Effector CD4-positive, alpha-beta T cell (primary cell): ENCODE results near the gene DCN.

Experiments used
- DNase-seq: peaks from one replicate; pipeline ENCODE4 v3.0.0-alpha.2; 2020

DCN gene

DNA sequence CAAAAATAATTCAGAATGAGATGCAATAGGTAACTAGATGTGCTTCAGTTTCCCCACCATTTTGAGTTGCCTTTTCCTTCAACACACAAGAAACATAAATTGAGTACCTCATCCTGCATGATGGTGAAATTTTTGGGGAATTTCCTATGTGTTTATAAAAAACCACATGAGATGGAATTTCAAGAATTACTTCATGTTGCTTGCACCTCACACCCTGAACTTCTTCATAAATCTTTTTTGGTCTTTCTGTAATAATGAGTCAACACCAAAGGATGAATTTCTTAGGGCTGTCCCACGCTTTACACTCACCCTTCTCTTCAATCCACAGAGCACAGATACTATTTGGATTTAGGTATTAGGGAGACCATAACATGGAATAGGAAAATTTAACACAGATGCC lies 48.7 kb downstream of the DCN start:
- no peak for DNase-seq

- DNase-seq: no peak
Measured at GRCh38 chr12:91129662-91130362, 52.8 kb downstream of the DCN start.

DNA sequence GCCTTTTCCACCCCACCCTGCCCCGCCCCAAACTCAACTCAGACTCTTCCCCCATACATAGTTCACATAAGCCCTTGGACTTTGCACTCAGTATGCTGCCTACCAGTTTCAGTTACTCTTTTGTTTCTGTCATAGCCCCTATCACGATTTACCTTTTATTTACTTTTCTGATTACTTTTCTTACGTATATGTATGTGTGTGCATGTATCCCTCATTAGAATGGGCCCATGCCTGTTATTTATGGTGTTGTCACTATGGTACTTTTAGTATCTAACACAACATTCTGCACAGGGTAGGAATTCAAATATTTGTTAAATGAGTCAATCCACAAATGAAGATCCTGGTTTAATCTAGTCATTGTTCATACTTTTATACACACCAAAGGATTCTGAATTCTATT lies 54.9 kb downstream of the DCN start:
- no peak for DNase-seq

DNA sequence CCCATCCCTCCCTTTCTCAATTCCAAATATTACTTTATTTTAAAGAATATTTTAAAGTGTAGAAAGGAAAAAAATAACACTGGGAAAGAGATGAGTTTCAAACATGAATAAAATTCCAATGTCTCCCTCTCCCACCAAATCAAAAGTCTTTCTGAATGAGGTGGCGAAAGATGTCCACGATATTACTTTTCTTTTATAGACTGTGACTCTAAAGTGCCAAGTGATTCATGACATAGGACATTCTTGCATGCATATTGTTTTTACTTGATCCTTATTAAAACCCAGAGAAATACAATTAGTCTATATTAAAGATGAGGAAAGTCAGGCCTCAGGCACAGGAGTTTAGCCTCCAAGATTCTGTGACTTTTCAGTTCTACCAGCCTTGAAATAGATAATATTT lies 55.3 kb downstream of the DCN start:
- DNase-seq: no peak

GRCh38 chr12:91126516-91126915 lies 56.1 kb downstream of the DCN start:
- DNase-seq: no peak

DNA sequence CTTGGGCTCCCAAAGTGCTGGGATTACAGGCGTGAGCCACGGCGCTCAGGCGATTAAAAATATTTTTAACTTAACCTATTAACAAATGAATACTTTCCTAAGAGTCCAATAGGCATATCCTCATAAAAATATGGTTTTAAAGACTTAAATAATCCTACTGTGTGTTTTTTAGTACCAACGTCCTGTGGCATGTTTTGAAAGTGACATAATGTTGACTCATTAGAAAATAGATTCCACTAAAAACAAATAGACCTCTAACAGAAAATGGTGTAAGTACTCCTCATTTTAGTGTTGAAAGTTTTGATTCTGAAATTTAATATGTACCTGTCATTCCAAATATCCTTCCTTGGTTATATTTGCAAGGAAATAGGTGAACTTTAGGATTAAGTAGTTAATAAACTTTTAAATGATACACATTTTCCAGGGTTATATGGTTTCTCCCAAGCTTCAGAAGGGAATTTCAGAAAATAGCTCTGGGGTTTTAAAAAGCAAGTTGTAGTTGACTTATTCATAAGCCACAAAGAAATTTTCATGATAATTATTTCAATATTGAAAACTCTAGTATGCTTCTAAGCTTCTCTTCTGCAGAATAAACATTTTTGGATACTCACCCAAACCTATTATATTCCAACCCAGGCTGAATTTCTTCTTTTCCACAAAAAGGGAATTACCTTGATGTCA lies 59.2 kb downstream of the DCN start:
- no peak for DNase-seq

DNA sequence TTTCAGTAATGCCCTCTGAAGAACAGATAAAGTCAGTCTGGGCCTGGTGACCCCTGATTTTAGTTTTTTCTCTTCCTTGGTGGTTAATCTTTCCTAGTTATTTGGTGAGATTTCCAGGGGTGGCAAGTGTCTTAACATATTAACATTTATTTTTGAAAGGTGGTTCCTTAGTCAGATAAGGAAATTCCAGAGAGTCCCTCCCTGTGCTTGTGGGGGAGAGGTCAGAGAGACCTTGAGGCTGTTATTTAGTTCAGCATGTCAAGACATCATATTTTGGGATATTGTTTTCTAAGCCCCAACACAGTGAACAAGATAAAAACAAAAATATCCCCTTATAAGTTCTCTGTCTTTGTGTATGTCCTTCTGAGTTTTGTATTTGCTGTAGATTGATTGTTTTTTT lies 61.8 kb downstream of the DCN start:
- DNase-seq: no peak

GRCh38 chr12:91119089-91119488 lies 63.5 kb downstream of the DCN start:
- DNase-seq: no peak

GRCh38 chr12:91113621-91114020 lies 69.0 kb downstream of the DCN start:
- no peak for DNase-seq

GRCh38 chr12:91111366-91112325 lies 71.0 kb downstream of the DCN start, which contains the start of gene LUM:
Gene LUM, minus strand, starts transcription at chr12:91111494. Its CDS starts 2,515 bp downstream, at chr12:91108979.
- DNase-seq: no peak

GRCh38 chr12:91110311-91110924 lies 72.2 kb downstream of the DCN start:
- DNase-seq: no peak

DNA sequence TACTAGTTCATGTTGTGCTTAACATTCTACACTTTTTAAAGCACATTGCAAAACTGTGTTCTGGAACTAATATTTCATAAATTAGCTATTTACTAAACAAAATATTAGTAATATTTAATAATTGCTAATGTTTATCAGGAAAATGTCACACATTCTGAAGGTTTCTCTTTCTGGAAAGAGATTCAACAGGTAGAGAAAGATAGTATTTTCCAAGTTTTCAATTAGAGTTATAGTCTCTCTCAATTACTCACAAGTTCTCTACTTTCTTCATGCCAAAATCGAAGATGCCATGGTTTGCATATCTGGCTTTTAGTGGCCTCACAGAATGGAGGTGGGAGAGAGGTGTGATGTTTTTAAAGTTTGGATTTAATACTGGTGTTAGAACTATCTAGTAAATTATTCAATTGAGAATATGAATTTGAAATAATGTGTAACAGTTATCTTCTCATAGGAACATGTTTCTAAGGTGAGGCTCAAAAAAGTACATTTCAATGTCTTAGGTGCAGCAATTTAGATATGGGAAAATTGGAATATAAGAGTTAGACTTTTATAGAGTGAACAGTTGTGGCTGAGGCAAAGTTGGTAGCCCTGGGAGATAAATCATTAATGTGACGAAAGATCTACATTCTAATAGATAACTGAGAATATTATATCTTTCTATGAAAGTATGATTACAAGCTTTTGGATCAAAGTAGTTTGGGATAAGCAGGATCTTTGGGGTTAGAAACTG lies 72.9 kb downstream of the DCN start:
- DNase-seq: no peak

- DNase-seq: no peak
Measured at GRCh38 chr12:91109148-91109564, 73.5 kb downstream of the DCN start.

- no peak for DNase-seq
Measured at GRCh38 chr12:91108196-91108755, 74.3 kb downstream of the DCN start.

GRCh38 chr12:91106283-91106682 lies 76.3 kb downstream of the DCN start:
- DNase-seq: no peak

DNA sequence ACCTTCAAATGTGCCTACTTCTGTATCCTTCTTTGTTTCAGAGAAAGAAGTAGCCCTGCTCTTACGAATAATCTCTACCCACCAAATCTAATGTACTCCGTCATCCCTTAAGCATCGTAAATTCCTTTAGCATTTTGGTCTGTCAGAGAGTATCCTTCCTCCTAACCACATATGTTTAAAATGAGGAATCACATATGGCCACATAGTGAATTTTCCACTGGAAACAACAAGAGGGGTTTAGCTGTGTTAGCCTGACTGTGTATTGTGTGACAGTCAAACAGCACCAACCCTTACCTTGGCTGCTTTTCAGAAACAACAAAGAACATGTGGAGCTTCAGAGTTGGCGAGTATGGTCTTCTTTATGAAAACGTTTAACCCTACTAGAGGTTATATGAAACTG lies 76.8 kb downstream of the DCN start:
- DNase-seq: no peak

DNA sequence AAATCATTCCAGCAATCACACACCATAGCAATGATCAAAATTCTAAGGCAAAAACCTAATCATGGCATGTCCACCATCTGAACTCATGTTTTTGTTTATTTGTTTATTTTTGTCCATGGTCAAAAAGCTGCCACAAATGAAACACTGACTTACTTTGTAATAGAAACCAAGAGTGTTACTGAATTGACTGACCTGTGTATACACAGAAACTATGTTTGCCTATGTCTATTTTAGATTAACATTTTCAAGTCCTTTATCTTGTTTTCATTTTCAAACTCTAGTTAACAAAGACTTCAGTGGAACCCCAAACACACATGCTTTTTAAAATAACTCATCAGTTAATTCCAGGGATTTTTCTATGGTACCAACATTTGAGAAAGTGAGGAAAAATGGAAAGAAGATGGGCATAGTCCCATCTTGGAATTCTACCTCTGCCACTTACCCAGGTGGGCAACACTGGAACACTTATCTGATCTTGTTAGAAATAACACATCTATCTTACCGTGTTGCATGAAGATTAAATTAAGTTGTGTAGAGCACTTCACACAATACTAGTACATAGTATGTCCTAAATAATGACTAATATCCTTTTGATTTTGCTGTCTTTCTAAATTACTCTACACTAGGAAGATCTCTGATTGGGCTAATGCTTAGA lies 77.7 kb downstream of the DCN start:
- DNase-seq: no peak

GRCh38 chr12:91103624-91104023 lies 79.0 kb downstream of the DCN start:
- no peak for DNase-seq

GRCh38 chr12:91103101-91103500 lies 79.5 kb downstream of the DCN start:
- no peak for DNase-seq

GRCh38 chr12:91100906-91101305 lies 81.7 kb downstream of the DCN start:
- no peak for DNase-seq

- no peak for DNase-seq
Measured at GRCh38 chr12:91099836-91100235, 82.8 kb downstream of the DCN start.
